ENCODE data around the gene PLEKHG2.
"Not testable (repeated sequence)": the region's sequence is repeated elsewhere in the genome, so short reads cannot be mapped to it uniquely, and the experiment has no call there.

PLEKHG2 gene

DNA sequence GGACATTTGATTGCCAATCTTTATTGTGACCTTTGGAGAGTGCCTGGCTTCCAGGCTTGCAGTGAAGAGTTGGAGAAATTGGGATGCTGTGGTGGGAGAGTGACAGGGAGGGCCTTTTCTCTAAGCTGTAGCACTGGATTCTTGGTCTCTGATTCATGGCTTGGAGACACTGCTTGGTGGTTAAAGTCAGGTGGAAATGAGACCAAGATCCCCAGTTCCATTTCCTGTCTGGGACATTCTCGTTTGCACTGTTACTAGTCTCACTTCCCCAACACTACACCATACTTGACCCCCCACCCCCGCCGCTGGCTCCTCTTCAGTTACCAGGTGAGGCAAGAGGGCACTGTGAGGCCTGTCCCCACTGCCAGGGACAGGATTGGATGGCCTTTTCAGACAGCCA lies 35.8 kb downstream of the PLEKHG2 start:
- DNase-seq (ENCODE audit: low read depth), result no peak

DNA sequence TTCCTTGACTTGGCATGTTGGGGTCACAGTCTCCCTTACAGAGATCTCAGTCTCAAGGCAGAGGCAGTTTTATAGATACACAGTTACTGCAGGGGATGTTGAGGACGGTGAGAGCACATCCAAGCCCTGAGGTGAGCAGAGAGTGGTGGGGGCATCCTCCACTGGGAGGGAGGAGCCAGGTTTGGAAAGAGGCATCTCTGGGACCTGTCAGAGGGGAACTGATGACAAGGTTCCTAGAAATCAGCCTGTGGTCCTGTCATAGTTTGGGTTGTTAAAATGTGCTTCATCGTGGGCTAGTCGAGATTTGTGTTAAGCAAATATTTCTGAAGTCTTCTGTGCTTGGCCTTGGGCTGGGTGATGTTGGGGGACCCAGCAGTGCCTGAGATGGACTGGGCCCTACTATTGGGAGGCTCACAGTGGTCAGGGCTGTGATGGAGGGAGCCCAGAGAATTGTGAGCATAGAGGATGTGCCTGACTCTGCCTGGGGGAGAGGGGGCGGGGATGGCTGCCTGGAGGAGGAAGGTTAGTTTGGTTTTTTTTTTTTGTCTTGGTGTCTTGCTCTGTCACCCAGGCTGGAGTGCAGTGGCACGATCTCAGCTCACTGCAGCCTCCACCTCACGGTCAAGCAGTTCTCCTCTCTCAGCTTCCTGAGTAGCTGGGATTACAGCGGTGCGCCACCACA lies 36.8 kb downstream of the PLEKHG2 start:
- no peak for DNase-seq (ENCODE audit: low read depth)

GRCh38 chr19:39451257-39451656 lies 38.8 kb downstream of the PLEKHG2 start:
- not testable (repeated sequence) for DNase-seq (ENCODE audit: low read depth)

GRCh38 chr19:39463403-39463802 lies 50.9 kb downstream of the PLEKHG2 start:
- DNase-seq (ENCODE audit: low read depth), result no peak

DNA sequence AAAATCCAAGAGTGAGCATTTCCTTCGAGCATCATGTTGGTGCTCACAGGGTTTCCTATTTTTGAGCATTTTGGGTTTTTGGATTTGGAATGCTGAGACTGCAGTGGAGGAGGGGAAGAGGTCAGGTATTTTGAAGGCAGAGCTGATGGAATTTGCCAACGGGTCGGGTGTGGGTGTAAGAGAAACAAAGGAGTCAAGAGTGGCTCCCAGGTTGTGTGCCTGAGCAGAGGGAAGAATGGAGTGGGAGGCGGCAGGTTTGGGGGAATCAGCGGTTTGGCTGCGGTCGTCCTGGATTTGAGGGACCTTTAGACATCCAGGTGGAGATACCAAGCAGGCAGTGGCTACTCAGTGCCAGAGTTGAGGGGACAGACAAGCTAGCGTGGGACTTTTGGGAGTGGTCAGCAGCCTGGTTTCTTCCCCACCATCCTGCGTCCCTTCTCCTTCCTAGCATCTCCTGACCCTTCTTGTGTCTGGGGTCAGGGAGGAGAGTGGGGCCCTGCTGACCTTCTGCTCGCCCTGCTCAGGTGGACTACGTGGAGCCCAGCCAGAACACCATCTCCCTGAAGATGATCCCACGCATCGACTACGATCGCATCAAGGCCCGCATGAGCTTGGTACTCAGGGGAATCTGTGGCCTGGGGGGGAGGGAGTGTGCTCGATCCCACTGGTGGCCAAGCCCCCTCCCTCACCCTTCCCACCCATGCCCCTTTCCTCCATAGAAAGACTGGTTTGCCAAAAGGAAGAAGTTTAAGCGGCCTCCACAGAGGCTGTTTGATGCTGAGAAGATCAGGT lies 53.7 kb downstream of the PLEKHG2 start:
- no peak for DNase-seq (ENCODE audit: low read depth)

- no peak for DNase-seq (ENCODE audit: low read depth)
These were observed 55.5 kb downstream of the PLEKHG2 start for GRCh38 chr19:39467941-39468340.

DNA sequence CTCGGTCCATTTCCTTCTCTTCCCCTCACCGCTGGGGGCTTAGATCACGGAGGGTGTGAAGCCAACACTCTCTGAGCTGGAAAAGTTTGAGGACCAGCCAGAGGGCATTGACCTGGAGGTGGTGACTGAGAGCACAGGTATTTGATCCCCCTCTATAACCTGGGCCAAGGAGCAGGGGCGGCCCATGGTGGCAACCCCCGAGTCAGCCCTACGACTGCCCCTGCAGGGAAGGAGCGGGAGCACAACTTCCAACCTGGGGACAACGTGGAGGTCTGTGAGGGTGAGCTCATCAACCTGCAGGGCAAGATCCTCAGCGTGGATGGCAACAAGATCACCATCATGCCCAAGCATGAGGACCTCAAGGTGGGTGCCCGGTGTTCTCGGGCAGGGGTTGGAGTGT lies 56.6 kb downstream of the PLEKHG2 start:
- no peak for DNase-seq (ENCODE audit: low read depth)

DNA sequence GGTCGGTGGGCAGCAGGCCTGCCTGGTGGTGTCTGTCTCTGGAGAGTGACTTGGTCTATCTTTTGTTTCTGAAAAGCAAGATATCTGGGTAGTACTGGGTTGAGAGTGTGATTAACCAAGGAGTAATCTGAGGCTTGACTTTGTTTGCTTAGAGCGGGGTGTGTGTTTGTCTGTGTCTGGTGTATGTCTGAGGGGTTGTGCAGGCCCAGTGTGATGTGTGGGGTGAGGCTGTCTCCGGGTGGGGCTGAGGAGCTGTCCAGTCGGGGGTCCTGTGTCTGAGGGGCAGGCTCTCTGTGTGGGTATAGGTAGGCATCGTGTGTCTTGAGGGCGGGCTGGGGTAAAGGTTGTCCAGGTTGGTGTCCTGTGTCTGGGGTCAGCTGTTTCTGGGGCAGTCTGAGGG lies 57.1 kb downstream of the PLEKHG2 start:
- DNase-seq (ENCODE audit: low read depth), result no peak

DNA sequence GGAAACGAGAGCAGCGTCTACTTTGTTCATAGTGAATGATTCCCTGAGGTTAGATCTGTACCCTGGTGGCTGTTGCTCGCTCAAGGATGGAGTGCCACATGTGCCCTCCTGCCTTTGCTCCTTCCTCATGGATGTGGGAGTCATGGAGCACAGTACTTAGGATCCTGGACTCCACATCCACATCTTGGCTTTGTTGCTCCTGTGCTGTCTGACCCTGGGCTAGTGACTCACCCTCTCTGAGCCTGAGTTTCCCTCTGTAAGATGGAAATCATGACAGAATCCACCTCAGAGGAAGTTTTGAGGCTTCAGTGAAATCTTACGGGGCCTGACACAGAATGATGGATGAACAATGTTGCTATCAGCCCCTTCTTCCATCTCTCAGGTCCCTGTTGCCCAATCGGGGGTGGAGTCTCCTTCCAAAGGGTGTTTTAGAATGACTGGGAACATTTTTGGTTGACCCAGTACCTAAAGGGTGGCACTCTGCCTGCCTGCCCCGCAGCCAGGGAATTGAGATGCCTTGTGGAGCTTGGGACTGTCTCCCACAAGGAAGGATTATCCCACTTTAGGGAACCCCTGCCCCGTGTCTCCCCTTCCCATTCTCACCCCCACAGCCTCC lies 58.4 kb downstream of the PLEKHG2 start:
- DNase-seq (ENCODE audit: low read depth), result no peak

- DNase-seq (ENCODE audit: low read depth), result no peak
These were observed 59.5 kb downstream of the PLEKHG2 start for GRCh38 chr19:39471756-39472536.

GRCh38 chr19:39472746-39473442 lies 60.4 kb downstream of the PLEKHG2 start:
- no peak for DNase-seq (ENCODE audit: low read depth)

- DNase-seq (ENCODE audit: low read depth), result no peak
These were observed 61.0 kb downstream of the PLEKHG2 start for GRCh38 chr19:39473443-39473960.

DNA sequence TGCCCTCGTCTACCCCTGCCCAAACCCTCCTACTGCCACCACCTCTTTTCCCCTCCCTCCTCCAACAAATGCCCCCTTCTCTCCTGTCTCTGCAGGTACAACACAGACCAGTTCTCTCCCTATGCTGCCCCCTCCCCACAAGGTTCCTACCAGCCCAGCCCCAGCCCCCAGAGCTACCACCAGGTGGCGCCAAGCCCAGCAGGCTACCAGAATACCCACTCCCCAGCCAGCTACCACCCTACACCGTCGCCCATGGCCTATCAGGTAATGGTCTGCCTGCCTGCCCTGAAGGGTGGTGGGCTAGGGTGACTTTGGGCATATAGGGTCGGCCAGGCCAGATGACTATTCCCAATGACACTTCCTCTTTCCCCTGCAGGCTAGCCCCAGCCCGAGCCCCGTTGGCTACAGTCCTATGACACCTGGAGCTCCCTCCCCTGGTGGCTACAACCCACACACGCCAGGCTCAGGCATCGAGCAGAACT lies 61.7 kb downstream of the PLEKHG2 start:
- no peak for DNase-seq (ENCODE audit: low read depth)

DNA sequence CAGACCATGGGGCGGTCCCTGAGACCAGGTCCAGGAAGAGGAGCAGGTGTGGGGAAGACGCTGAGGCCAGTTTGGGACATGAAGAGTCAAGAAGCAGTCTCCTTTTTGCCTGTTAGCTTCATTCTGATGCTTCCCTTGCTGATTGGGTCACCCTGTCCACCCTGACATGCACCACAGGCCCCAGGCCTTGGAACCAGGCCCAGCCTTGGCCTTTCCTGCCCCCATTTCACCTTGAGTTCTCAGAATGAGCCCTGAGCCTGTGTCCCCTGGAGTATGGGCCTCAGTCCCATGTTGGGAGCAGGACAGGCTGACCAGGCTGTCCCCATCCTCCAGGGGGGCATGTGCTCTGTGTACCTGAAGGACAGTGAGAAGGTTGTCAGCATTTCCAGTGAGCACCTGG lies 63.3 kb downstream of the PLEKHG2 start:
- no peak for DNase-seq (ENCODE audit: low read depth)
